HepG2 (cell line): ENCODE measurements around the gene MTMR1. TPM values are rescaled to one million over a fixed set of nuclear protein-coding genes. Genes with fewer than 3 reads are reported as not detected.

Experiments
- ATAC-seq: fragments of 200-7000 bp; cut with Tn5 transposase; 3 replicates; pipeline ENCODE4 v1.9.1; 2020; ENCODE audit warnings: mild to moderate bottlenecking, moderate library complexity
- BruUV-seq: library from RNA; stranded (reverse); fragments of 400-500 nt; replicated peaks from 2 replicates; lab custom pipeline; 2021; lab: Mats Ljungman, UMichigan
- CTCF ChIA-PET: fragments of 300-600 bp; formaldehyde crosslinking; extraction: SDS; loops from one replicate; lab custom pipeline; 2021; ENCODE audit warnings: low total read pairs, inconsistent platforms, low intra/inter-chr PET ratio; lab: Yijun Ruan, JAX
- POLR2A ChIA-PET: fragments of 350-600 bp; sonication (Branson Sonifier 250); formaldehyde crosslinking; loops from one replicate; lab custom pipeline; 2020; ENCODE audit warnings: antibody characterized with exemption, inconsistent platforms; lab: Yijun Ruan, JAX
- DNase-seq: peaks from one replicate; pipeline ENCODE4 v3.0.0-alpha.2; 2015; ENCODE audit warnings: low spot score
- FAIRE-seq: peaks from 3 replicates; lab custom pipeline; 2011; peaks lifted over from hg19 to GRCh38; lab: Jason Lieb, UNC
- H2AFZ ChIP-seq: one replicate; pipeline ENCODE4 v1.6.1; 2011; ENCODE audit warnings: low read length, inconsistent platforms
- H3K27ac ChIP-seq: fragments of 300-600 bp; 3 replicates; pipeline ENCODE4 v1.8.0; 2011; ENCODE audit warnings: mixed run types, mild to moderate bottlenecking, mixed read lengths, low read length, inconsistent platforms; ENCODE audit not compliant: insufficient read depth; ENCODE audit errors: extremely low read length
- H3K27me3 ChIP-seq, 2 experiments: fragments of 200-600 bp in 1 of 2; 2 replicates in 1 of 2; 3 replicates in 1 of 2; pipeline versions ENCODE4 v1.6.0 to v1.8.0; 2011; ENCODE audit warnings: low read length in 2 of 2, mild to moderate bottlenecking in 2 of 2, moderate library complexity in 2 of 2, inconsistent platforms in 1 of 2; ENCODE audit not compliant: insufficient read depth in 2 of 2, control insufficient read depth in 1 of 2
- H3K36me3 ChIP-seq, 2 experiments: fragments of 200-600 bp in 1 of 2; replicated peaks in 1 of 2; 2 replicates in 1 of 2; 3 replicates in 1 of 2; pipeline versions ENCODE4 v1.5.1 to v1.8.0; 2011; ENCODE audit warnings: low read length in 2 of 2, inconsistent platforms in 1 of 2; ENCODE audit not compliant: insufficient read depth in 2 of 2, control insufficient read depth in 1 of 2
- H3K4me1 ChIP-seq: 2 replicates; pipeline ENCODE4 v1.5.1; 2012; ENCODE audit warnings: low read length, inconsistent platforms; ENCODE audit not compliant: insufficient read depth
- H3K4me2 ChIP-seq: 2 replicates; pipeline ENCODE4 v1.6.0; 2011; ENCODE audit warnings: low read depth, low read length, inconsistent platforms
- H3K4me3 ChIP-seq, 3 experiments: fragments of 200-600 bp in 1 of 3; sonication (generic), shearing (Covaris generic) in 1 of 3; replicated peaks in 1 of 3; 2 replicates each; pipeline ENCODE4 v1.5.1; 2011 to 2016; ENCODE audit warnings: low read length in 3 of 3, inconsistent platforms in 2 of 3, low read depth in 2 of 3, mild to moderate bottlenecking in 2 of 3, control low read depth in 1 of 3, mixed read lengths in 1 of 3; ENCODE audit not compliant: insufficient read depth in 1 of 3
- H3K79me2 ChIP-seq: one replicate; pipeline ENCODE4 v1.6.1; 2011; ENCODE audit warnings: low read length, inconsistent platforms; ENCODE audit not compliant: insufficient read depth
- H3K9ac ChIP-seq: 2 replicates; pipeline ENCODE4 v1.6.0; 2011; ENCODE audit warnings: mild to moderate bottlenecking, low read depth, low read length, inconsistent platforms; ENCODE audit not compliant: insufficient read depth
- H3K9me3 ChIP-seq: 2 replicates; pipeline ENCODE4 v1.5.1; 2012; ENCODE audit warnings: mild to moderate bottlenecking, low read length
- H4K20me1 ChIP-seq: 2 replicates; pipeline ENCODE4 v1.6.0; 2011; ENCODE audit warnings: inconsistent platforms, mild to moderate bottlenecking, low read length, moderate library complexity; ENCODE audit not compliant: insufficient read depth
- CBX2 ChIP-seq, 2 experiments: fragments of 200-600 bp in 1 of 2; sonication (generic); formaldehyde crosslinking in 1 of 2; IDR thresholded peaks; 2 replicates each; pipeline versions ENCODE4 v1.7.0 to v1.8.1; 2018 to 2022; ENCODE audit warnings: low read depth in 2 of 2, low read length in 1 of 2, mild to moderate bottlenecking in 1 of 2, missing genetic modification reagents in 1 of 2
- EZH2 ChIP-seq: conservative IDR thresholded peaks from 2 replicates; pipeline ENCODE4 v1.6.1; 2012; ENCODE audit warnings: mild to moderate bottlenecking, low read depth, low read length, moderate library complexity
- HOXA5 ChIP-seq: sonication (generic); formaldehyde crosslinking; IDR thresholded peaks from 2 replicates; pipeline ENCODE4 v1.4.0; 2020; ENCODE audit warnings: missing genetic modification reagents
- HOXA9 ChIP-seq: sonication (generic); formaldehyde crosslinking; IDR thresholded peaks from 2 replicates; pipeline ENCODE4 v1.8.1; 2022; ENCODE audit warnings: missing genetic modification reagents, mild to moderate bottlenecking, moderate library complexity, borderline replicate concordance
- KIAA2018 ChIP-seq: sonication (generic); formaldehyde crosslinking; IDR thresholded peaks from 2 replicates; pipeline ENCODE4 v1.5.0; 2020; ENCODE audit warnings: mild to moderate bottlenecking, missing genetic modification reagents, borderline replicate concordance
- KLF6 ChIP-seq: IDR thresholded peaks from 2 replicates; pipeline ENCODE4 v1.8.0; 2016; ENCODE audit warnings: missing biosample characterization, missing genetic modification reagents
- SMARCE1 ChIP-seq: fragments of 450-650 bp; IDR thresholded peaks from 2 replicates; pipeline ENCODE4 v1.6.1; 2017; ENCODE audit warnings: borderline replicate concordance
- SOX13 ChIP-seq, 3 experiments: fragments of 450-650 bp in 1 of 3; sonication (generic) in 1 of 3; formaldehyde crosslinking in 1 of 3; IDR thresholded peaks in 2 of 3; conservative IDR thresholded peaks in 1 of 3; 2 replicates each; pipeline versions ENCODE4 v1.5.0 to v1.6.1; 2016 to 2020; ENCODE audit warnings: antibody characterized with exemption in 1 of 3, mild to moderate bottlenecking in 1 of 3, missing compliant biosample characterization in 1 of 3, missing genetic modification reagents in 1 of 3, moderate library complexity in 1 of 3
- SOX5 ChIP-seq: IDR thresholded peaks from 2 replicates; pipeline ENCODE4 v1.6.1; 2016; ENCODE audit warnings: borderline replicate concordance
- ZBTB2 ChIP-seq: sonication (generic); formaldehyde crosslinking; IDR thresholded peaks from 2 replicates; pipeline ENCODE4 v1.8.0; 2022; ENCODE audit warnings: low read depth, missing genetic modification reagents
- ZNF567 ChIP-seq: sonication (generic); formaldehyde crosslinking; IDR thresholded peaks from 2 replicates; pipeline ENCODE4 v1.8.1; 2023; ENCODE audit warnings: mild to moderate bottlenecking, missing genetic modification reagents, borderline replicate concordance
- ZNF691 ChIP-seq: sonication (generic); formaldehyde crosslinking; IDR thresholded peaks from 2 replicates; pipeline ENCODE4 v1.4.0; 2020; ENCODE audit warnings: missing genetic modification reagents, low read depth, mild to moderate bottlenecking, borderline replicate concordance
- WGBS: methylation state at CpG from one replicate; pipeline ENCODE4 v1.1.6; 2017; ENCODE audit warnings: low lambda C conversion rate; 5-methylcytosine and 5-hydroxymethylcytosine counted together
- in situ Hi-C: cut with HindIII; loops from 2 replicates; pipeline ENCODE4 v1.10.0; 2017; ENCODE audit warnings: low pct_unique_long_range_greater_than_20kb; ENCODE audit not compliant: extremely low pct_ligation_motif_present
- intact Hi-C: fragments of 100-400 bp; cut with micrococcal nuclease; formaldehyde crosslinking; loops from one replicate; pipeline ENCODE4 v1.10.0; 2022; ENCODE audit not compliant: unreplicated experiment
- polyA plus RNA-seq, 8 experiments: library from polyadenylated mRNA; depleted of rRNA in 3 of 8; stranded (reverse) in 7 of 8; unstranded in 1 of 8; fragments of >200 nt; fragmentation: Illumina TruSeq in 4 of 8; extraction: Trizol in 4 of 8; gene quantifications; 2 replicates each; pipeline versions ENCODE4 v1.2.1 to v1.2.3, GENCODE V29; 2011 to 2016; ENCODE audit warnings: low read depth in 4 of 8, missing spikeins in 1 of 8, mixed read lengths in 1 of 8; ENCODE audit not compliant: insufficient read depth in 1 of 8
- total RNA-seq, 5 experiments: library from RNA; depleted of rRNA; stranded (reverse); fragments of >200 nt; fragmentation: Illumina TruSeq; extraction: Trizol; gene quantifications; 2 replicates each; pipeline ENCODE4 v1.2.3, GENCODE V29; 2016; ENCODE audit warnings: low read depth in 1 of 5

The MTMR1 gene
- total and polyA plus RNA-seq, 2 of the 13 experiments (the other 11 are each of a cell fraction or from before 2014, with no cell fraction given): 8.9 to 11.1 TPM

GRCh38 chrX:150647331-150647730, 45.9 kb upstream of the MTMR1 start:
- no peak for FAIRE-seq
- H4K20me1 ChIP-seq: no peaks in the 10 kb centered on the region
- no peak overlapping the region for H3K9ac ChIP-seq
- H3K4me2 ChIP-seq: no peak overlapping the region
- H2AFZ ChIP-seq: no peak overlapping the region
- H3K36me3 ChIP-seq: peaks cover 4 to 35% of the 10 kb centered on the region in 2 experiments; a peak in 1 of 5 replicates
- no peak for ATAC-seq
- no peaks in the 10 kb centered on the region for H3K79me2 ChIP-seq
- BruUV-seq: no TSS peak
- in situ Hi-C loops (no loop called here), intact Hi-C loops (no loop called here)
- DNase-seq: no peak
- no peaks in the 10 kb centered on the region for H3K9me3 ChIP-seq
- ChIA-PET CTCF (no interaction called here), POLR2A (interaction anchor here (1.2 kb wide), 1 partner anchor 99 kb away, joined by 3 read pairs; no protein-coding TSS in a partner anchor)
- H3K4me1 ChIP-seq: no peaks in the 10 kb centered on the region
- H3K27me3 ChIP-seq: no peaks in the 10 kb centered on the region
- no peak overlapping the region for H3K27ac ChIP-seq
- WGBS: 96% methylated on average over 5 of the region's 5 CpGs
- H3K4me3 ChIP-seq: no peak overlapping the region
- TF ChIP-seq EZH2: no peak
- no peak for TF ChIP-seq CBX2 (IDR thresholded peaks at IDR 0.05; ENCODE audit: low read depth, low read length)
- no peak for TF ChIP-seq CBX2 (CRISPR knock-in tag; IDR thresholded peaks at IDR 0.05; ENCODE audit: low read depth)
- no peak for TF ChIP-seq SOX13 (IDR thresholded peaks at IDR 0.05)
- TF ChIP-seq SOX13 (CRISPR knock-in tag; conservative IDR thresholded peaks at IDR 0.05 in 1 of 2, IDR thresholded peaks at IDR 0.05 in 1 of 2): no peak
- TF ChIP-seq ZNF691 (CRISPR knock-in tag): no peak
- TF ChIP-seq SOX5: no peak
- TF ChIP-seq ZBTB2 (CRISPR knock-in tag): no peak
- no peak for TF ChIP-seq SMARCE1
- no peak for TF ChIP-seq KIAA2018 (CRISPR knock-in tag)
- no peak for TF ChIP-seq KLF6 (CRISPR knock-in tag)
- no peak for TF ChIP-seq HOXA9 (CRISPR knock-in tag)
- TF ChIP-seq ZNF567: no peak
- TF ChIP-seq HOXA5 (CRISPR knock-in tag): no peak
